GM12878 (cell line): ENCODE measurements around the gene RASGRP3. TPM values are rescaled to one million over a fixed set of nuclear protein-coding genes. Genes with fewer than 3 reads are reported as not detected.

Experiments
- ATAC-seq: fragments of 200-7000 bp; cut with Tn5 transposase; 3 replicates; pipeline ENCODE4 v1.9.1; 2020; ENCODE audit warnings: mild to moderate bottlenecking, moderate library complexity
- BruUV-seq: library from RNA; stranded (reverse); fragments of 400-500 nt; replicated peaks from 2 replicates; lab custom pipeline; 2021; lab: Mats Ljungman, UMichigan
- CTCF ChIA-PET: fragments of 300-600 bp; sonication (Branson Sonifier 250); formaldehyde crosslinking; extraction: SDS; loops from one replicate; lab custom pipeline; 2021; ENCODE audit warnings: inconsistent platforms; lab: Yijun Ruan, JAX
- POLR2A ChIA-PET: fragments of 350-600 bp; formaldehyde crosslinking; extraction: SDS; loops from one replicate; lab custom pipeline; 2021; ENCODE audit warnings: inconsistent platforms; lab: Charles Lee
- RAD21 ChIA-PET: fragments of 300-600 bp; sonication (Branson Sonifier 250); formaldehyde crosslinking; loops from one replicate; lab custom pipeline; 2023; ENCODE audit warnings: antibody characterized with exemption; ENCODE audit not compliant: unreplicated experiment; lab: Charles Lee
- SMC1A ChIA-PET: fragments of 300-600 bp; sonication (Branson Sonifier 250); formaldehyde crosslinking; loops from one replicate; lab custom pipeline; 2023; ENCODE audit not compliant: unreplicated experiment, uncharacterized antibody; lab: Charles Lee
- DNase-seq: peaks from one replicate; pipeline ENCODE4 v3.0.0-alpha.2; 2011; ENCODE audit warnings: low read depth, low spot score
- FAIRE-seq: peaks from 3 replicates; lab custom pipeline; 2011; peaks lifted over from hg19 to GRCh38; lab: Jason Lieb, UNC
- H2AFZ ChIP-seq: 2 replicates; pipeline ENCODE4 v1.6.0; 2011; ENCODE audit warnings: low read depth, low read length, control low read depth; ENCODE audit not compliant: control insufficient read depth
- H3K27ac ChIP-seq: 2 replicates; pipeline ENCODE4 v1.5.1; 2011; ENCODE audit warnings: control low read depth; ENCODE audit not compliant: control insufficient read depth, insufficient read depth
- H3K27me3 ChIP-seq, 2 experiments: replicated peaks in 1 of 2; 2 replicates each; pipeline versions ENCODE4 v1.6.0 to v1.6.1; 2011; ENCODE audit warnings: low read length in 1 of 2; ENCODE audit not compliant: control insufficient read depth in 2 of 2, insufficient read depth in 2 of 2
- H3K36me3 ChIP-seq, 2 experiments: 2 replicates each; pipeline ENCODE4 v1.5.1; 2011; ENCODE audit warnings: low read length in 1 of 2; ENCODE audit not compliant: control insufficient read depth in 2 of 2, insufficient read depth in 2 of 2
- H3K4me1 ChIP-seq: 2 replicates; pipeline ENCODE4 v1.6.1; 2011; ENCODE audit warnings: mild to moderate bottlenecking, low read length, moderate library complexity, mixed read lengths; ENCODE audit not compliant: control insufficient read depth, insufficient read depth
- H3K4me2 ChIP-seq: 2 replicates; pipeline ENCODE4 v1.6.0; 2011; ENCODE audit warnings: control low read depth; ENCODE audit not compliant: control insufficient read depth, insufficient read depth
- H3K4me3 ChIP-seq: fragments of 200-600 bp; sonication (generic); 2 replicates; pipeline ENCODE4 v1.5.1; 2016
- H3K79me2 ChIP-seq: 2 replicates; pipeline ENCODE4 v1.6.0; 2011; ENCODE audit warnings: low read length; ENCODE audit not compliant: control insufficient read depth, insufficient read depth
- H3K9ac ChIP-seq: 2 replicates; pipeline ENCODE4 v1.8.0; 2011; ENCODE audit warnings: low read length, control low read depth, mixed read lengths; ENCODE audit not compliant: control insufficient read depth, insufficient read depth
- H3K9me3 ChIP-seq: replicated peaks from 3 replicates; pipeline ENCODE4 v1.5.1; 2011; ENCODE audit warnings: mild to moderate bottlenecking, low read length; ENCODE audit not compliant: control insufficient read depth, insufficient read depth
- H4K20me1 ChIP-seq: 2 replicates; pipeline ENCODE4 v1.6.0; 2011; ENCODE audit not compliant: control insufficient read depth, insufficient read depth
- ESRRA ChIP-seq: IDR thresholded peaks from 2 replicates; pipeline ENCODE4 v1.6.1; 2012; ENCODE audit warnings: mild to moderate bottlenecking, low read length, improper control_type of control experiment
- LARP7 ChIP-seq: fragments of 450-650 bp; IDR thresholded peaks from 2 replicates; pipeline ENCODE4 v1.6.1; 2017; ENCODE audit warnings: mild to moderate bottlenecking
- NFXL1 ChIP-seq: fragments of 450-650 bp; IDR thresholded peaks from 2 replicates; pipeline ENCODE4 v1.6.1; 2017; ENCODE audit warnings: antibody characterized with exemption, mild to moderate bottlenecking, borderline replicate concordance
- NR2C1 ChIP-seq: fragments of 450-650 bp; IDR thresholded peaks from 2 replicates; pipeline ENCODE4 v1.6.1; 2017; ENCODE audit warnings: antibody characterized with exemption, mild to moderate bottlenecking, moderate library complexity
- SMARCA5 ChIP-seq: fragments of 450-650 bp; IDR thresholded peaks from 2 replicates; pipeline ENCODE4 v1.6.1; 2017; ENCODE audit warnings: mild to moderate bottlenecking
- TBL1XR1 ChIP-seq: IDR thresholded peaks from 2 replicates; pipeline ENCODE4 v1.6.1; 2012; ENCODE audit warnings: low read depth, low read length, improper control_type of control experiment
- ZNF384 ChIP-seq: IDR thresholded peaks from 2 replicates; pipeline ENCODE4 v1.6.1; 2012; ENCODE audit warnings: low read depth, mild to moderate bottlenecking, low read length, improper control_type of control experiment, borderline replicate concordance
- ZZZ3 ChIP-seq: IDR thresholded peaks from 2 replicates; pipeline ENCODE4 v1.6.1; 2011; ENCODE audit warnings: low read depth; ENCODE audit not compliant: control insufficient read depth, insufficient read length
- WGBS: methylation state at CpG from one replicate; pipeline ENCODE4 v1.1.6; 2016; ENCODE audit warnings: low lambda C conversion rate; ENCODE audit not compliant: insufficient replicate concordance, insufficient coverage; ENCODE audit errors: missing lambda C conversion rate; 5-methylcytosine and 5-hydroxymethylcytosine counted together
- in situ Hi-C: fragments of 300-500 bp; cut with MboI; formaldehyde crosslinking; loops from 9 replicates; pipeline ENCODE4 v1.14.3; 2018; ENCODE audit warnings: mixed read lengths
- intact Hi-C: fragments of 100-400 bp; cut with micrococcal nuclease; formaldehyde crosslinking; loops from one replicate; pipeline ENCODE4 v1.14.2; 2022; ENCODE audit not compliant: unreplicated experiment
- polyA plus RNA-seq, 11 experiments: library from polyadenylated mRNA; depleted of rRNA in 4 of 11; unstranded in 6 of 11; stranded (reverse) in 5 of 11; fragments of >200 nt; fragmentation: Nextera tagmentation in 4 of 11; fragmentation: Illumina TruSeq in 1 of 11; extraction: Ambion mirVana in 4 of 11; extraction: Trizol in 1 of 11; gene quantifications; 1 replicate in 1 of 11; 2 replicates in 10 of 11; pipeline versions ENCODE4 v1.2.1 to v1.2.3, GENCODE V29; 2011 to 2016; ENCODE audit warnings: inconsistent platforms in 2 of 11, missing spikeins in 2 of 11, low read depth in 1 of 11
- total RNA-seq, 4 experiments: library from RNA; depleted of rRNA in 3 of 4; stranded (reverse); fragments of >200 nt in 3 of 4; fragmentation: Illumina TruSeq in 1 of 4; extraction: Trizol in 1 of 4; gene quantifications; 2 replicates each; pipeline versions ENCODE4 v1.2.1 to v1.2.3, GENCODE V29; 2013 to 2021
- TF ChIP-seq, protein P1 (sequence below): fragments of 450-650 bp; IDR thresholded peaks from 2 replicates; pipeline ENCODE4 v1.6.1; 2016; ENCODE audit warnings: mild to moderate bottlenecking, moderate library complexity, borderline replicate concordance

The RASGRP3 gene
- total and polyA plus RNA-seq, 10 of the 15 experiments (the other 5 are each of a cell fraction or from before 2014, with no cell fraction given) = 31.6 to 106 (median 64.7) TPM

GRCh38 chr2:33531549-33532059, 55.2 kb downstream of the RASGRP3 start:
- no peak overlapping the region for H2AFZ ChIP-seq
- no peaks in the 10 kb centered on the region for H3K27me3 ChIP-seq
- CTCF ChIA-PET = interaction anchor here (0.7 to 2.8 kb wide), 5 partner anchors 9 to 56 kb away, joined by 3 to 16 read pairs (median 4); partner anchors contain the start of gene RASGRP3
- peaks cover 3 to 52% of the 10 kb centered on the region in 2 experiments for H3K36me3 ChIP-seq
- in situ Hi-C loops = no loop called here
- no peaks in the 10 kb centered on the region; the same call in 2 of the 3 replicates for H3K9me3 ChIP-seq
- BruUV-seq = no TSS peak
- RAD21 ChIA-PET = interaction anchor here (0.8 to 1.8 kb wide), 4 partner anchors 10 to 68 kb away, joined by 3 to 7 read pairs (median 4); partner anchors contain the start of genes FAM98A and RASGRP3
- peaks cover 10% of the 10 kb centered on the region for H3K79me2 ChIP-seq
- DNase-seq (no peak), FAIRE-seq (no peak), ATAC-seq (peak; percentile 22)
- WGBS = 17% methylated on average over 3 of the region's 3 CpGs
- H3K9ac ChIP-seq = peak overlapping the region; percentile 65
- no peak overlapping the region for H3K4me3 ChIP-seq
- TF ChIP-seq NFXL1 = no peak
- 0 out of 2 replicates have a peak, but pooled peaks have one; percentile 27 for TF ChIP-seq SMARCA5
- H4K20me1 ChIP-seq = no peaks in the 10 kb centered on the region
- peak overlapping the region; percentile 10 for H3K4me2 ChIP-seq
- peaks cover 47% of the 10 kb centered on the region for H3K4me1 ChIP-seq
- intact Hi-C loops = loop anchor here (1.0 to 2.0 kb wide), 2 partner anchors 33 to 54 kb away; no protein-coding TSS in a partner anchor
- POLR2A ChIA-PET = interaction anchor here (1.3 to 4.3 kb wide), 5 partner anchors 35 to 55 kb away, joined by 3 to 31 read pairs (median 11); partner anchors contain the start of gene RASGRP3
- peak overlapping the region; percentile 98 for H3K27ac ChIP-seq
- SMC1A ChIA-PET = interaction anchor here (0.9 to 2.0 kb wide), 10 partner anchors 9 to 56 kb away, joined by 3 to 6 read pairs (median 4); partner anchors contain the start of gene RASGRP3

GRCh38 chr2:33532146-33532545, 55.7 kb downstream of the RASGRP3 start:
- Histone ChIP-seq H2AFZ (no peak overlapping the region), H3K4me3 (no peak overlapping the region), H3K9ac (no peak overlapping the region), H3K79me2 (peaks cover 10% of the 10 kb centered on the region), H4K20me1 (no peaks in the 10 kb centered on the region)
- no peak for ATAC-seq
- WGBS = 68% methylated on average over 8 of the region's 8 CpGs
- CTCF ChIA-PET = no interaction called here
- TF ChIP-seq NR2C1 = no peak
- TF ChIP-seq ZNF384 = no peak
- no peak for TF ChIP-seq LARP7
- no peak for TF ChIP-seq ZZZ3
- TF ChIP-seq ESRRA = no peak
- TF ChIP-seq TBL1XR1 = no peak
- TF ChIP-seq, protein P1, sequence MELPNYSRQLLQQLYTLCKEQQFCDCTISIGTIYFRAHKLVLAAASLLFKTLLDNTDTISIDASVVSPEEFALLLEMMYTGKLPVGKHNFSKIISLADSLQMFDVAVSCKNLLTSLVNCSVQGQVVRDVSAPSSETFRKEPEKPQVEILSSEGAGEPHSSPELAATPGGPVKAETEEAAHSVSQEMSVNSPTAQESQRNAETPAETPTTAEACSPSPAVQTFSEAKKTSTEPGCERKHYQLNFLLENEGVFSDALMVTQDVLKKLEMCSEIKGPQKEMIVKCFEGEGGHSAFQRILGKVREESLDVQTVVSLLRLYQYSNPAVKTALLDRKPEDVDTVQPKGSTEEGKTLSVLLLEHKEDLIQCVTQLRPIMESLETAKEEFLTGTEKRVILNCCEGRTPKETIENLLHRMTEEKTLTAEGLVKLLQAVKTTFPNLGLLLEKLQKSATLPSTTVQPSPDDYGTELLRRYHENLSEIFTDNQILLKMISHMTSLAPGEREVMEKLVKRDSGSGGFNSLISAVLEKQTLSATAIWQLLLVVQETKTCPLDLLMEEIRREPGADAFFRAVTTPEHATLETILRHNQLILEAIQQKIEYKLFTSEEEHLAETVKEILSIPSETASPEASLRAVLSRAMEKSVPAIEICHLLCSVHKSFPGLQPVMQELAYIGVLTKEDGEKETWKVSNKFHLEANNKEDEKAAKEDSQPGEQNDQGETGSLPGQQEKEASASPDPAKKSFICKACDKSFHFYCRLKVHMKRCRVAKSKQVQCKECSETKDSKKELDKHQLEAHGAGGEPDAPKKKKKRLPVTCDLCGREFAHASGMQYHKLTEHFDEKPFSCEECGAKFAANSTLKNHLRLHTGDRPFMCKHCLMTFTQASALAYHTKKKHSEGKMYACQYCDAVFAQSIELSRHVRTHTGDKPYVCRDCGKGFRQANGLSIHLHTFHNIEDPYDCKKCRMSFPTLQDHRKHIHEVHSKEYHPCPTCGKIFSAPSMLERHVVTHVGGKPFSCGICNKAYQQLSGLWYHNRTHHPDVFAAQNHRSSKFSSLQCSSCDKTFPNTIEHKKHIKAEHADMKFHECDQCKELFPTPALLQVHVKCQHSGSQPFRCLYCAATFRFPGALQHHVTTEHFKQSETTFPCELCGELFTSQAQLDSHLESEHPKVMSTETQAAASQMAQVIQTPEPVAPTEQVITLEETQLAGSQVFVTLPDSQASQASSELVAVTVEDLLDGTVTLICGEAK = no peak
- TF ChIP-seq, all 136 proteins: peak for 0
- Histone ChIP-seq H3K27me3 (no peaks in the 10 kb centered on the region), H3K9me3 (no peaks in the 10 kb centered on the region; the same call in 2 of the 3 replicates), H3K4me1 (peaks cover 47% of the 10 kb centered on the region), H3K4me2 (peak overlapping the region; percentile 10; the same call in 1 of the 2 replicates), H3K36me3 (peaks cover 3 to 51% of the 10 kb centered on the region in 2 experiments), H3K27ac (peak overlapping the region; percentile 98)
- RAD21 ChIA-PET = interaction anchor here (1.8 kb wide), 1 partner anchor 56 kb away, joined by 7 read pairs; the partner anchor contains the start of gene RASGRP3
- FAIRE-seq = no peak
- intact Hi-C loops (no loop called here), in situ Hi-C loops (no loop called here)
- POLR2A ChIA-PET = interaction anchor here (4.3 kb wide), 1 partner anchor 56 kb away, joined by 31 read pairs; the partner anchor contains the start of gene RASGRP3
- SMC1A ChIA-PET = interaction anchor here (1.2 to 2.0 kb wide), 2 partner anchors 21 to 51 kb away, joined by 3 to 6 read pairs; no protein-coding TSS in a partner anchor
- no peak for DNase-seq
- BruUV-seq = TSS peak; percentile 5
